Activated B cell treated with CpG ODN at 0.5 μM for 24 hours (primary cell): ENCODE measurements around the gene MYBL2. TPM values are rescaled to one million over a fixed set of nuclear protein-coding genes. Genes with fewer than 3 reads are reported as not detected.

Experiments used
- ATAC-seq: fragments of 200-7000 bp; cut with Tn5 transposase; one replicate; pipeline ENCODE4 v1.10.0; 2021; ENCODE audit warnings: low read depth, mild to moderate bottlenecking, moderate library complexity
- CTCF ChIA-PET: fragments of 350-600 bp; sonication (Branson Sonifier 250); formaldehyde crosslinking; loops from one replicate; lab custom pipeline; 2021; ENCODE audit warnings: antibody characterized with exemption; lab: Charles Lee
- POLR2A ChIA-PET: fragments of 350-600 bp; sonication (Branson Sonifier 250); formaldehyde crosslinking; loops from one replicate; lab custom pipeline; 2021; ENCODE audit warnings: antibody characterized with exemption; lab: Charles Lee
- DNase-seq: peaks from one replicate; pipeline ENCODE4 v3.0.0; 2022
- H3K27ac Mint-ChIP-seq: one replicate; pipeline ENCODE4 v1.8.0; 2020; ENCODE audit warnings: mixed read lengths
- H3K27me3 Mint-ChIP-seq: one replicate; pipeline ENCODE4 v1.8.0; 2021; ENCODE audit warnings: mixed read lengths
- H3K36me3 Mint-ChIP-seq: one replicate; pipeline ENCODE4 v1.8.0; 2021; ENCODE audit warnings: low read depth, mixed read lengths
- H3K4me1 Mint-ChIP-seq: one replicate; pipeline ENCODE4 v1.8.0; 2021; ENCODE audit warnings: mixed read lengths
- H3K4me3 Mint-ChIP-seq: one replicate; pipeline ENCODE4 v1.8.0; 2020; ENCODE audit warnings: mild to moderate bottlenecking, mixed read lengths
- H3K9me3 Mint-ChIP-seq: one replicate; pipeline ENCODE4 v1.8.0; 2020; ENCODE audit warnings: mixed read lengths
- CTCF ChIP-seq: fragments of 200-600 bp; IDR thresholded peaks from one replicate; pipeline ENCODE4 v1.8.0; 2022; ENCODE audit warnings: antibody characterized with exemption, mild to moderate bottlenecking
- intact Hi-C: fragments of 100-400 bp; cut with micrococcal nuclease; formaldehyde crosslinking; loops from one replicate; pipeline ENCODE4 v1.15.1; 2024
- total RNA-seq: library from RNA; stranded (reverse); gene quantifications from 2 replicates; pipeline ENCODE4 v1.2.3, GENCODE V29; 2022

The MYBL2 gene
- total RNA-seq, 1 donor from 2014 or later = 102 TPM

- POLR2A ChIA-PET = interaction anchor here (0.6 to 5.3 kb wide), 17 partner anchors 8 to 1733 kb away, joined by 3 to 287 read pairs (median 5); partner anchors contain the start of genes IFT52, MYBL2, PABPC1L and PIGT
Observed at GRCh38 chr20:43682446-43682845, 15.5 kb downstream of the MYBL2 start.

GRCh38 chr20:43686820-43687219 is 19.9 kb downstream of the MYBL2 start:
- DNase-seq = no peak
- no peaks in the 10 kb centered on the region for H3K9me3 Mint-ChIP-seq
- ATAC-seq = no peak
- CTCF ChIA-PET = no interaction called here
- no peaks in the 10 kb centered on the region for H3K27me3 Mint-ChIP-seq
- no peak for TF ChIP-seq CTCF
- H3K36me3 Mint-ChIP-seq = peaks cover 47% of the 10 kb centered on the region
- peak overlapping the region; percentile 41 for H3K27ac Mint-ChIP-seq
- peaks cover 33% of the 10 kb centered on the region for H3K4me1 Mint-ChIP-seq
- H3K4me3 Mint-ChIP-seq = no peak overlapping the region
- intact Hi-C loops = no loop called here
- POLR2A ChIA-PET = interaction anchor here (0.5 to 3.5 kb wide), 2 partner anchors 19 to 28 kb away, joined by 3 to 31 read pairs; partner anchors contain the start of gene MYBL2

More at GRCh38 chr20:43682446-43682845, 15.5 kb downstream of the MYBL2 start:
- peaks cover 43% of the 10 kb centered on the region for H3K36me3 Mint-ChIP-seq
- H3K27ac Mint-ChIP-seq = peak overlapping the region; percentile 97
- ATAC-seq (peak; percentile 41), DNase-seq (peak; percentile 33)
- H3K27me3 Mint-ChIP-seq = no peaks in the 10 kb centered on the region
- CTCF ChIA-PET = interaction anchor here (1.1 to 2.7 kb wide), 6 partner anchors 9 to 168 kb away, joined by 3 to 9 read pairs (median 6); partner anchors contain the start of gene IFT52
- intact Hi-C loops = loop anchor here (1.0 to 5.0 kb wide), 12 partner anchors 10 to 965 kb away; partner anchors contain the start of genes IFT52, MYBL2 and SRSF6
- H3K9me3 Mint-ChIP-seq = no peaks in the 10 kb centered on the region
- H3K4me1 Mint-ChIP-seq = peaks cover 57% of the 10 kb centered on the region
- H3K4me3 Mint-ChIP-seq = peak overlapping the region; percentile 73
- no peak for TF ChIP-seq CTCF

GRCh38 chr20:43689165-43689564 is 22.3 kb downstream of the MYBL2 start:
- no peaks in the 10 kb centered on the region for H3K9me3 Mint-ChIP-seq
- H3K36me3 Mint-ChIP-seq = peaks cover 50% of the 10 kb centered on the region
- ChIA-PET CTCF (interaction anchor here (1.2 to 3.4 kb wide), 3 partner anchors 150 to 391 kb away, joined by 3 to 24 read pairs (median 4); no protein-coding TSS in a partner anchor), POLR2A (interaction anchor here (1.5 kb wide), 1 partner anchor 22 kb away, joined by 4 read pairs; no protein-coding TSS in a partner anchor)
- H3K4me3 Mint-ChIP-seq = no peak overlapping the region
- DNase-seq = no peak
- ATAC-seq = no peak
- H3K4me1 Mint-ChIP-seq = peaks cover 26% of the 10 kb centered on the region
- intact Hi-C loops = no loop called here
- TF ChIP-seq CTCF = no peak
- H3K27ac Mint-ChIP-seq = peak overlapping the region; percentile 66
- H3K27me3 Mint-ChIP-seq = no peaks in the 10 kb centered on the region

- Mint-ChIP-seq H3K9me3 (no peaks in the 10 kb centered on the region), H3K36me3 (peaks cover 65% of the 10 kb centered on the region), H3K27me3 (no peaks in the 10 kb centered on the region), H3K27ac (no peak overlapping the region), H3K4me1 (peaks cover 23% of the 10 kb centered on the region), H3K4me3 (no peak overlapping the region)
- ChIA-PET CTCF (interaction anchor here (0.6 to 3.8 kb wide), 22 partner anchors 10 to 249 kb away, joined by 3 to 97 read pairs (median 5); partner anchors contain the start of gene IFT52), POLR2A (interaction anchor here (0.7 to 2.5 kb wide), 8 partner anchors 9 to 240 kb away, joined by 3 to 17 read pairs (median 5); partner anchors contain the start of gene MYBL2)
- DNase-seq = no peak
- no peak for TF ChIP-seq CTCF
- no peak for ATAC-seq
- intact Hi-C loops = no loop called here
Observed at GRCh38 chr20:43690943-43691598, 24.2 kb downstream of the MYBL2 start.
